ENCODE data around the gene SELPLG. TPM values are rescaled to one million over a fixed set of nuclear protein-coding genes. Genes with fewer than 3 reads are reported as not detected.
A peak's percentile ranks its signal among the peaks of the same experiment; 100 is the strongest.
"Not testable (repeated sequence)": the region's sequence is repeated elsewhere in the genome, so short reads cannot be mapped to it uniquely, and the experiment has no call there.

The SELPLG gene
- total RNA-seq, 1 donor from 2014 or later, result 47.4 TPM

DNA sequence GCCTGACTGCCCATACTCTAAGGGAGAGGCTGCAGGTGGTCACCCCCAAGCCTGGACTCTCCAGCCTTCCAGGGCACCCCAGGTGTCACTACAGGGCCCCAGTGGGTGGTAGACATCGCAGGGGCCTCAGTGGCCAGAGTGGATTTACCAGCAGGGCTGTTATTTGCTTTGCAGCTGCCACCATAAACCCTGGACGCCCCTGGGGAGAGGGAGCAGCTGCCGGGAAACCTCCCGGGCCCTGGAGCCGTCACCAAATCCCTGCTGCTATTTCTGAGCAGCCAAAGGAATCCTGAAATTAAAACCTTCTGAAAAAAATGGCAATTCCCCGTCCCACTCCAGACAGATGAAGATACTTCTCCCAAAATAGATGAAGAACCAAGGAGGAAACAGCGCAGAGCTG is 49.7 kb downstream of the SELPLG start:
- Mint-ChIP-seq H3K27me3 (peaks cover 8% of the 10 kb centered on the region), H3K9me3 (peaks cover 3% of the 10 kb centered on the region), H3K27ac (no peak overlapping the region), H3K4me3 (no peak overlapping the region), H3K36me3 (ENCODE audit: low read depth) (no peaks in the 10 kb centered on the region), H3K4me1 (peaks cover 2% of the 10 kb centered on the region)
- DNase-seq, result no peak
- intact Hi-C loops (cut with micrococcal nuclease), result no loop called here

GRCh38 chr12:108582978-108583770 is 50.5 kb downstream of the SELPLG start:
- Mint-ChIP-seq H3K36me3 (ENCODE audit: low read depth) (no peaks in the 10 kb centered on the region), H3K4me1 (peaks cover 6% of the 10 kb centered on the region), H3K4me3 (no peak overlapping the region), H3K9me3 (peaks cover 11% of the 10 kb centered on the region), H3K27me3 (peaks cover 10% of the 10 kb centered on the region), H3K27ac (no peak overlapping the region)
- intact Hi-C loops (cut with micrococcal nuclease), result no loop called here
- DNase-seq, result no peak

DNA sequence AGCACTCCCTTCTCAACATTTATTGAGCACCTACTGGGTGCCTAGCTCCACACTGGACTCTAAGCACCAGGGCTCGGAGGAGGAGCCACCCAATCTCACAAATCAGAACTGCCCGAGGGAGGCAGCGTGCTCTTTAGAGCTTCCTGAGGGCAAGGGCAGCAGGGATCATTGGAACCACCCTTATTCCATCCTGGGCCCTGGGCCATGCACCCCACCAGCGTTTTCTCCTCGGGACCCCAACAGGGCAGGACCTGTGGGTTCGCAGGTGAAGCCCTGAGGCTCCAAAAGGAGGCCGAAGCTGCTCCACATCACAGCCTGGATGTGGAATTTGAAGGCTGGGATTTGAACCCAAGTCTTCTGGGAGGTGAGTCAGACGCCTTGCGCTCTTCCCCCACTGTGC is 51.2 kb downstream of the SELPLG start:
- Mint-ChIP-seq H3K4me1 (peaks cover 6% of the 10 kb centered on the region), H3K27ac (no peak overlapping the region), H3K4me3 (no peak overlapping the region), H3K36me3 (ENCODE audit: low read depth) (no peaks in the 10 kb centered on the region), H3K9me3 (peaks cover 12% of the 10 kb centered on the region), H3K27me3 (peaks cover 10% of the 10 kb centered on the region)
- DNase-seq, result no peak
- intact Hi-C loops (cut with micrococcal nuclease), result no loop called here

DNA sequence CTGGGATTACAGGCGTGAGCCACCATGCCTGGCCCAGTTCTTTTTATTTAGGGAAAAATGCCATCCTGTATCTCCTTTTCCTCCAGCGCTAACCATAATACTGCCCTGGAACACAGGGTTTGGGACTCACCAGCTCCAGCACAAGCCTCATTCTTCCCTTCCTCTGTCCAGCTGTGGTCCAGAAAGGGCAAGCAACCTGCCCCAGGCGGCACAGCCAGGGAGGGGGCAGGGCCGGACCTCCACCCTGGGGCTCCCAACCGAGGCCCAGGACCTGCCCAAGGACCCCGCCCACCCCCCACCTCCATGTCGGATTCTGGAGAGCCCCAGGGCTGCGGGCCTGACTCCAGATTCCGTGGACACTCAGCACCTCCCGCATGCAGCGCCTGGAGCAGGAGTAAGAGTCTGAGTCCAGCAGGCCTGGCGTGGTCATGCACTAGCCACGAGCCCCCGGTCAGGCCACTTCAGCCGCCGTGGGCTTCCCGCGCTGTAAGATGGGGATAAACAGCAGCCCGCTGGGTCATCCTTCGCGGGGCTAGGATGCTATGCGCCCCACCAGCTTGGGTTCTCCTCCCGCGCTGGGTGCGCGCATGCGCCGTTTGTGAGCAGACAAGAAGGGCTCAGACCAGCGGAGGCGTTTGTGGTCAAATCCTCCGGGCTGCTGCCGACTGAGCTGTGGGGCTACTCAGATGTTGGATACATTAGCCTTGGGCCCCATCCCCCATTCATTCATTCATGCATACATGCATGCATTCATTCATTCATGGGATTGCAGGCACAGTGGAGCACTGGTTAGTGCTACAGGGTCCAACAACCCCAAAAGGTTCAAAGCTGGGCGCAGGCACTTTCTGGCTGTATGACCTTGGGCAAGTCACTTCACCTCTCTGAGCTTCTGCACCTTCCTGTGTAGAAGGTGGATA is 52.1 kb downstream of the SELPLG start:
- no peak overlapping the region for H3K27ac Mint-ChIP-seq
- no peak overlapping the region for H3K4me3 Mint-ChIP-seq
- no peaks in the 10 kb centered on the region for H3K36me3 Mint-ChIP-seq (ENCODE audit: low read depth)
- intact Hi-C loops (cut with micrococcal nuclease), result no loop called here
- peaks cover 9% of the 10 kb centered on the region for H3K4me1 Mint-ChIP-seq
- peaks cover 10% of the 10 kb centered on the region for H3K27me3 Mint-ChIP-seq
- peaks cover 12% of the 10 kb centered on the region for H3K9me3 Mint-ChIP-seq
- DNase-seq, result no peak

GRCh38 chr12:108580531-108580930 is 53.2 kb downstream of the SELPLG start:
- H3K4me3 Mint-ChIP-seq, result no peak overlapping the region
- intact Hi-C loops (cut with micrococcal nuclease), result no loop called here
- H3K27ac Mint-ChIP-seq, result no peak overlapping the region
- DNase-seq, result no peak
- H3K9me3 Mint-ChIP-seq, result peaks cover 12% of the 10 kb centered on the region
- peaks cover 15% of the 10 kb centered on the region for H3K4me1 Mint-ChIP-seq
- H3K36me3 Mint-ChIP-seq (ENCODE audit: low read depth), result no peaks in the 10 kb centered on the region
- H3K27me3 Mint-ChIP-seq, result peaks cover 10% of the 10 kb centered on the region

- peak overlapping the region; percentile 21 for H3K27ac Mint-ChIP-seq
Observed at GRCh38 chr12:108578813-108579212, 54.9 kb downstream of the SELPLG start.

DNA sequence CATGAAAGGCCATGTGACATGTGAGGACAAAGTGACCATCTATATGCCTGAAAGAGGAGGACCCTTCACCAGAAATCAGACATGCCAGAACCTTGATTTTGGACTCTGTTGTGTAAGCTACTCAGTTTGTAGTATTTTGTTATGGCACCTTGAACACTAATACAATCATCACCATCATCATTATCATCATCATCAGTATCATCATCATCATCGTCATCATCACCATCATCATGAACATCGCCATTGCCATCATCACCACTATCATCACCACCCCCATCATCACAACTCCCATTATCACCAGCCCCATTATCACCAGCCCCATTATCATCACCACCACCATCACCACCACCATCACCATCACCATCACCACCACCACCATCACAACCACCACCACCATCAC is 55.4 kb downstream of the SELPLG start:
- H3K4me1 Mint-ChIP-seq, result peaks cover 30% of the 10 kb centered on the region
- H3K27ac Mint-ChIP-seq, result no peak overlapping the region
- no peak for DNase-seq
- intact Hi-C loops (cut with micrococcal nuclease), result no loop called here
- peaks cover 3% of the 10 kb centered on the region for H3K27me3 Mint-ChIP-seq
- peaks cover 12% of the 10 kb centered on the region for H3K9me3 Mint-ChIP-seq
- H3K36me3 Mint-ChIP-seq (ENCODE audit: low read depth), result no peaks in the 10 kb centered on the region
- no peak overlapping the region for H3K4me3 Mint-ChIP-seq

More at GRCh38 chr12:108578813-108579212, 54.9 kb downstream of the SELPLG start:
- H3K4me1 Mint-ChIP-seq, result peaks cover 27% of the 10 kb centered on the region
- DNase-seq, result no peak
- peaks cover 5% of the 10 kb centered on the region for H3K27me3 Mint-ChIP-seq
- no peaks in the 10 kb centered on the region for H3K36me3 Mint-ChIP-seq (ENCODE audit: low read depth)
- intact Hi-C loops (cut with micrococcal nuclease), result no loop called here
- H3K9me3 Mint-ChIP-seq, result peaks cover 12% of the 10 kb centered on the region
- no peak overlapping the region for H3K4me3 Mint-ChIP-seq

DNA sequence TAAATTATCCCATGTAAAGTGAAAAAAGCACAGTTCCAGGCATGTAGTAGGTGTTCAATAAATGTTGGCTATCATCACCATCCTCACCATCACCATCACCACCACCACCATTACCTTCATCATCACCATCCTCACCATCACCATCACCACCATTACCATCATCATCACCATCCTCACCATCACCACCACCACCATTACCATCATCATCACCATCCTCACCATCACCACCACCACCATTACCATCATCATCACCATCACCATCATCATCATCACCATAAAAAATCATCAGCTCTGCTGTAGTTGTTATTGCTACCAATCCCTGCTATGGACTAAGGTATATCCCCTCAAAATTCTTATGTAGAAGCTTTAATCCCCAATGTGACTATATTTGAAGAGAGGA is 56.2 kb downstream of the SELPLG start:
- DNase-seq, result no peak
- H3K4me1 Mint-ChIP-seq, result peaks cover 38% of the 10 kb centered on the region
- intact Hi-C loops (cut with micrococcal nuclease), result no loop called here
- H3K27me3 Mint-ChIP-seq, result peaks cover 2% of the 10 kb centered on the region
- H3K36me3 Mint-ChIP-seq (ENCODE audit: low read depth), result no peaks in the 10 kb centered on the region
- peaks cover 12% of the 10 kb centered on the region for H3K9me3 Mint-ChIP-seq
- no peak overlapping the region for H3K27ac Mint-ChIP-seq
- no peak overlapping the region for H3K4me3 Mint-ChIP-seq

GRCh38 chr12:108576660-108577234 is 56.9 kb downstream of the SELPLG start:
- peaks cover 12% of the 10 kb centered on the region for H3K9me3 Mint-ChIP-seq
- no peak for DNase-seq
- H3K4me3 Mint-ChIP-seq, result no peak overlapping the region
- H3K27ac Mint-ChIP-seq, result peak overlapping the region; percentile 42
- intact Hi-C loops (cut with micrococcal nuclease), result no loop called here
- H3K4me1 Mint-ChIP-seq, result peaks cover 42% of the 10 kb centered on the region
- no peaks in the 10 kb centered on the region for H3K36me3 Mint-ChIP-seq (ENCODE audit: low read depth)
- H3K27me3 Mint-ChIP-seq, result peaks cover 2% of the 10 kb centered on the region

DNA sequence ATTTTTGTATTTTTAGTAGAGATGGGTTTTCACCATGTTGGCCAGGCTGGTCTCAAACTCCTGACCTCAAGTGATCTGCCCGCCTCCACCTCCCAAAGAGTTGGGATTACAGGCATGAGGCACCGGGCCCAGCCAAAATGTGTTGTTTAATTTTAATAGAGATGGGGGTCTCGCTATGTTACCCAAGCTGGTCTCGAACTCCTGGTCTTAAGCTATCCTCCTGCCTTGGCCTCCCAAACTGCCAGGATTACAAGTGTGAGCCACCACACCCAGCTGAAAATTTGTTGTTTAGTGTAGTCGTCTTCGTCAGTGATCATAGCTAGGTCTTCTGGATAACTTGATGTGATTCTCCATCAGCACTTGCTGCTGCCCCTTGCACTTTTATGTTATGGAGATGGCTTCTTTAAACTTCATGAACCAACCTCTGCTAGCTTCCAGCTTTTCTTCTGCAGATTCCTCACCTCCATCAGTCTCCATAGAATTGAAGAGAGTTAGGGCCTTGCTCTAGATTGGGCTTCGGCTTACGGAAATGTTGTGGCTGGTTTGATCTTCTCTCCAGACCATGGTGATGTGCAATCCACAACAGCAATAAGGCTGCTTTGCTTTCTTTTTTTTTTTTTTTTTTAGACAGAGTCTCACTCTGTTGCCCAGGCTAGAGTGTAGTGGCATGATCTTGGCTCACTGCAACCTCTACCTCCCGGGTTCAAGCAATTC is 58.3 kb downstream of the SELPLG start:
- Mint-ChIP-seq H3K27me3 (peaks cover 2% of the 10 kb centered on the region), H3K4me3 (no peak overlapping the region), H3K4me1 (peaks cover 46% of the 10 kb centered on the region), H3K27ac (no peak overlapping the region), H3K9me3 (peaks cover 12% of the 10 kb centered on the region), H3K36me3 (ENCODE audit: low read depth) (peaks cover 5% of the 10 kb centered on the region)
- intact Hi-C loops (cut with micrococcal nuclease), result no loop called here
- DNase-seq, result no peak

- H3K27me3 Mint-ChIP-seq; DNase-seq; intact Hi-C loops (cut with micrococcal nuclease); H3K4me3 Mint-ChIP-seq: not testable (repeated sequence)
- Mint-ChIP-seq H3K27ac (peak overlapping the region; percentile 2), H3K36me3 (ENCODE audit: low read depth) (peaks cover 15% of the 10 kb centered on the region), H3K9me3 (peaks cover 12% of the 10 kb centered on the region), H3K4me1 (peaks cover 52% of the 10 kb centered on the region)
Observed at GRCh38 chr12:108574276-108574675, 59.4 kb downstream of the SELPLG start.

- peaks cover 24% of the 10 kb centered on the region for H3K36me3 Mint-ChIP-seq (ENCODE audit: low read depth)
- peaks cover 3% of the 10 kb centered on the region for H3K9me3 Mint-ChIP-seq
- peaks cover 55% of the 10 kb centered on the region for H3K4me1 Mint-ChIP-seq
- H3K27me3 Mint-ChIP-seq, result no peaks in the 10 kb centered on the region
- no peak for DNase-seq
- H3K4me3 Mint-ChIP-seq, result no peak overlapping the region
- intact Hi-C loops (cut with micrococcal nuclease), result no loop called here
- no peak overlapping the region for H3K27ac Mint-ChIP-seq
Observed at GRCh38 chr12:108573317-108573716, 60.4 kb downstream of the SELPLG start.

DNA sequence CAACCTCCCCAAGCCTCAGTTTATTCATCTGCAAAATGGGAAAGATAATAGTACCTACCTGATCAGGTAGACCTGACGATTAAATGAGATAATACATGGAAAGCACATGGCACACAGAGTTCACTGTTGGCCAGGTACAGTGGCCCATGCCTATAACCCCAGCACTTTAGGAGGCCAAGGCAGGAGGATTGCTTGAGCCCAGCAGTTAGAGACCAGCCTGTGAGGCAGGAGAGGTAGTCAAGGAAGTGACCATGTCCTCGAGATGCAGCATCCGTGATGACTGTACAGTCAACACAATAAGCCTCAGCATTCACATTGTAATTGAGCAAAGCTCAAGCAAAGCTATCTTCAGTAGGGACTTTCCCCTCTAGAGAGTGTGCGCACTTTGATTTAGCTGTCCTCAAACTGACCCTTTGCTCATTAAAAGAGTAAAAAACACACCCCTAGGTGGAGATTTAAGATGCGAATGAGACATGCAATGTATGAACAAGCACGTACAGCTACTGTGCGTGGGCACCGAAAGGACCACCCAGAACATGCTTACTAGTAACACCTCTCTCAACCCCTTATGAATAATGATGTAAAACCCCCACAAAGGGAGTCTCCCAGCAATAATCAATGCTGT is 61.4 kb downstream of the SELPLG start:
- Mint-ChIP-seq H3K4me3 (no peak overlapping the region), H3K27me3 (no peaks in the 10 kb centered on the region), H3K27ac (no peak overlapping the region), H3K36me3 (ENCODE audit: low read depth) (peaks cover 31% of the 10 kb centered on the region), H3K9me3 (no peaks in the 10 kb centered on the region), H3K4me1 (peaks cover 62% of the 10 kb centered on the region)
- intact Hi-C loops (cut with micrococcal nuclease), result no loop called here
- DNase-seq, result no peak

Measured in activated CD4-positive, alpha-beta T cell treated with anti-CD3 and anti-CD28 coated beads, Interleukin-2, amount 10 ng/mL, durations not matched to agents 24 days and 14 days (primary cell).